Uterus (tissue), 4 donors: ENCODE data around the gene FRAT2. TPM values are rescaled to one million over a fixed set of nuclear protein-coding genes. Genes with fewer than 3 reads are reported as not detected.
"Not testable (repeated sequence)": the region's sequence is repeated elsewhere in the genome, so short reads cannot be mapped to it uniquely, and the experiment has no call there.

Experiments
- DNase-seq, 2 donors: peaks; one replicate each; pipeline ENCODE4 v3.0.0-alpha.2; 2019 to 2020
- H3K27ac ChIP-seq, 2 donors: fragments of 200-600 bp; sonication (generic); 1 replicate in 1 of 2; 2 replicates in 1 of 2; pipeline ENCODE4 v1.5.1; 2016 to 2018
- H3K27me3 ChIP-seq, 2 donors: fragments of 200-600 bp; sonication (generic); one replicate each; pipeline ENCODE4 v1.5.1; 2018 to 2019; ENCODE audit warnings: control low read depth in 1 of 2
- H3K36me3 ChIP-seq, 2 donors: fragments of 200-600 bp; sonication (generic); one replicate each; pipeline ENCODE4 v1.5.1; 2019; ENCODE audit warnings: control low read depth in 1 of 2
- H3K4me1 ChIP-seq, 2 donors: fragments of 200-600 bp; sonication (generic); one replicate each; pipeline ENCODE4 v1.5.1; 2018 to 2019; ENCODE audit warnings: control low read depth in 1 of 2
- H3K4me3 ChIP-seq, 2 donors: fragments of 200-600 bp; sonication (generic); 1 replicate in 1 of 2; 2 replicates in 1 of 2; pipeline ENCODE4 v1.5.1; 2018 to 2019; ENCODE audit warnings: mild to moderate bottlenecking in 1 of 2
- H3K9me3 ChIP-seq, 2 donors: fragments of 200-600 bp; sonication (generic); one replicate each; pipeline ENCODE4 v1.5.1; 2019; ENCODE audit warnings: control low read depth in 1 of 2
- POLR2A ChIP-seq, 2 donors: fragments of 450-650 bp; IDR thresholded peaks; one replicate each; pipeline ENCODE4 v1.6.1; 2016; ENCODE audit warnings: antibody characterized with exemption in 2 of 2, mild to moderate bottlenecking in 1 of 2, moderate library complexity in 1 of 2
- intact Hi-C: fragments of 100-400 bp; cut with DNase I; formaldehyde crosslinking; loops from one replicate; pipeline ENCODE4 v1.15.1; 2023; ENCODE audit warnings: low total_unique reads
- total RNA-seq, 4 donors: library from RNA; depleted of rRNA in 3 of 4; stranded (reverse); fragments of >200 nt in 3 of 4; gene quantifications; one replicate each; pipeline versions ENCODE4 v1.1.0 to v1.2.4, GENCODE V29; 2014 to 2023
- TF ChIP-seq, protein P1 (sequence below), 4 experiments: fragments of 200-600 bp in 2 of 4; fragments of 450-650 bp in 2 of 4; sonication (generic) in 2 of 4; IDR thresholded peaks; one replicate each; pipeline ENCODE4 v1.5.1; 2016 to 2019; ENCODE audit warnings: antibody characterized with exemption in 4 of 4, mild to moderate bottlenecking in 2 of 4, moderate library complexity in 1 of 4
- donor health status: DM: yes; HTN: yes; CAD: no.

Gene FRAT2
- total RNA-seq, 4 donors from 2014 or later, result 2.4 to 14.9 (median 4.8) TPM

- H3K36me3 ChIP-seq, result no peaks in the 10 kb centered on the region
- no peak overlapping the region for H3K27ac ChIP-seq
- DNase-seq, result no peak
- no peak for TF ChIP-seq POLR2A (IDR thresholded peaks at IDR 0.05)
- TF ChIP-seq, protein P1, sequence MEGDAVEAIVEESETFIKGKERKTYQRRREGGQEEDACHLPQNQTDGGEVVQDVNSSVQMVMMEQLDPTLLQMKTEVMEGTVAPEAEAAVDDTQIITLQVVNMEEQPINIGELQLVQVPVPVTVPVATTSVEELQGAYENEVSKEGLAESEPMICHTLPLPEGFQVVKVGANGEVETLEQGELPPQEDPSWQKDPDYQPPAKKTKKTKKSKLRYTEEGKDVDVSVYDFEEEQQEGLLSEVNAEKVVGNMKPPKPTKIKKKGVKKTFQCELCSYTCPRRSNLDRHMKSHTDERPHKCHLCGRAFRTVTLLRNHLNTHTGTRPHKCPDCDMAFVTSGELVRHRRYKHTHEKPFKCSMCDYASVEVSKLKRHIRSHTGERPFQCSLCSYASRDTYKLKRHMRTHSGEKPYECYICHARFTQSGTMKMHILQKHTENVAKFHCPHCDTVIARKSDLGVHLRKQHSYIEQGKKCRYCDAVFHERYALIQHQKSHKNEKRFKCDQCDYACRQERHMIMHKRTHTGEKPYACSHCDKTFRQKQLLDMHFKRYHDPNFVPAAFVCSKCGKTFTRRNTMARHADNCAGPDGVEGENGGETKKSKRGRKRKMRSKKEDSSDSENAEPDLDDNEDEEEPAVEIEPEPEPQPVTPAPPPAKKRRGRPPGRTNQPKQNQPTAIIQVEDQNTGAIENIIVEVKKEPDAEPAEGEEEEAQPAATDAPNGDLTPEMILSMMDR (IDR thresholded peaks at IDR 0.05), result no peak
- no peak overlapping the region for H3K4me3 ChIP-seq
- intact Hi-C loops, result no loop called here
- no peaks in the 10 kb centered on the region for H3K27me3 ChIP-seq
- H3K9me3 ChIP-seq, result no peaks in the 10 kb centered on the region
- no peaks in the 10 kb centered on the region for H3K4me1 ChIP-seq
These were observed 36.8 kb downstream of the FRAT2 start for GRCh38 chr10:97297556-97298222.

DNA sequence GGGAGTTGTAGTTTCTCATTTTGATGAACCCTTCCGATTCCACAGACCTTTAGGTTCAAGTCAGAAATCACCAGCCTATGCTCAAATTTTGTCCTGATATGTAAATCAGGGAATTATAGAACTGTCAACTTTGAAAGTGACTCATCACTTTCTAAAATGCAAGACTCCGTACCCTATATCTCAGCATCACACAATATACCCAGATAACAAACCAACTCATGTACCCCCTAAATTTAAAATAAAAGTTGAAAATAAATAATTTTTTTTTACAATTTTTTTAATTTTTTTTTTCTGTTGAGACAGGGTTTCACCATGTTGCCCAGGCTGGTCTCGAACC lies 41.7 kb downstream of the FRAT2 start:
- TF ChIP-seq, protein P1 (IDR thresholded peaks at IDR 0.05), result no peak
- no peak for TF ChIP-seq POLR2A (IDR thresholded peaks at IDR 0.05)
- Histone ChIP-seq H3K4me1 (no peaks in the 10 kb centered on the region), H3K27me3 (no peaks in the 10 kb centered on the region), H3K36me3 (no peaks in the 10 kb centered on the region), H3K4me3 (no peak overlapping the region), H3K9me3 (no peaks in the 10 kb centered on the region), H3K27ac (no peak overlapping the region)
- no peak for DNase-seq
- intact Hi-C loops, result no loop called here

GRCh38 chr10:97292097-97292861 lies 42.2 kb downstream of the FRAT2 start, which contains the start of gene ARHGAP19:
TSS of gene ARHGAP19 (minus strand) at chr10:97292637. CDS start at chr10:97292627, 10 bp downstream.
- no peaks in the 10 kb centered on the region for H3K4me1 ChIP-seq
- TF ChIP-seq, protein P1 (IDR thresholded peaks at IDR 0.05), result peak in 2 of 4 experiments; percentile 12 to 42
- TF ChIP-seq POLR2A (IDR thresholded peaks at IDR 0.05), result peak; percentile 75 to 83
- intact Hi-C loops, result no loop called here

GRCh38 chr10:97291357-97292096 lies 43.0 kb downstream of the FRAT2 start:
- Histone ChIP-seq H3K4me3 (peak overlapping the region; percentile 90 to 91), H3K4me1 (no peaks in the 10 kb centered on the region), H3K9me3 (no peaks in the 10 kb centered on the region), H3K27me3 (no peaks in the 10 kb centered on the region), H3K27ac (peak overlapping the region; percentile 96), H3K36me3 (no peaks in the 10 kb centered on the region)
- TF ChIP-seq POLR2A (IDR thresholded peaks at IDR 0.05), result no peak
- TF ChIP-seq, protein P1 (IDR thresholded peaks at IDR 0.05), result no peak
- DNase-seq, result no peak
- intact Hi-C loops, result no loop called here

More at GRCh38 chr10:97292097-97292861, 42.2 kb downstream of the FRAT2 start, which contains the start of gene ARHGAP19:
- peak within 1 kb of the TSS; percentile 96 for H3K27ac ChIP-seq
- no peaks in the 10 kb centered on the region for H3K36me3 ChIP-seq
- H3K9me3 ChIP-seq, result no peaks in the 10 kb centered on the region
- H3K4me3 ChIP-seq, result peak within 1 kb of the TSS; percentile 90 to 91
- no peaks in the 10 kb centered on the region for H3K27me3 ChIP-seq
- DNase-seq, result peak; percentile 93 to 98

- H3K9me3 ChIP-seq, H3K36me3 ChIP-seq, H3K4me1 ChIP-seq, H3K4me3 ChIP-seq, H3K27me3 ChIP-seq, DNase-seq, H3K27ac ChIP-seq, intact Hi-C loops: not testable (repeated sequence)
These were observed 43.8 kb downstream of the FRAT2 start for GRCh38 chr10:97290576-97291356.

DNA sequence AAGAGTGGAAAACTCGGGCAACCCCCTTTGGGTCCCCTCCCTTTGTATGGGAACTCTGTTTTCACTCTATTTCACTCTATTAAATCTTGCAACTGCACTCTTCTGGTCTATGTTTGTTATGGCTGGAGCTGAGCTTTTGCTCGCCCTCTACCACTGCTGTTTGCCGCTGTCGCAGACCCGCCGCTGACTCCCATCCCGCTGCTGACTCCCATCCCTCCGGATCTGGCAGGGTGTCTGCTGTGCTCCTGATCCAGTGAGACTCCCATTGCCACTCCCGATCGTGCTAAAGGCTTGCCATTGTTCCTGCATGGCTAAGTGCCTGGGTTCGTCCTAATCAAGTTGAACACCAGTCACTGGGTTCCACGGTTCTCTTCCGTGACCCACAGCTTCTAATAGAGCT lies 44.5 kb downstream of the FRAT2 start:
- intact Hi-C loops, H3K4me3 ChIP-seq, DNase-seq, H3K36me3 ChIP-seq, H3K4me1 ChIP-seq, H3K9me3 ChIP-seq, H3K27ac ChIP-seq, H3K27me3 ChIP-seq: not testable (repeated sequence)
